Caki2 (cell line): ENCODE data around the gene FLT4. TPM values are rescaled to one million over a fixed set of nuclear protein-coding genes. Genes with fewer than 3 reads are reported as not detected.
"Not testable (repeated sequence)": the region's sequence is repeated elsewhere in the genome, so short reads cannot be mapped to it uniquely, and the experiment has no call there.

Experiments
- DNase-seq: peaks from one replicate; pipeline ENCODE4 v3.0.0-alpha.2; 2015; ENCODE audit warnings: low read depth
- in situ Hi-C: cut with HindIII; loops from 2 replicates; pipeline ENCODE4 v1.10.0; 2016; ENCODE audit warnings: low sequenced_read_pairs, low pct_unique_long_range_greater_than_20kb, mixed read lengths
- total RNA-seq: library from RNA; depleted of rRNA; stranded (reverse); fragments of >200 nt; shearing (Covaris generic); gene quantifications from 2 replicates; pipeline ENCODE4 v1.2.3, GENCODE V29; 2014; ENCODE audit warnings: low replicate concordance

The FLT4 gene
- total RNA-seq, 1 experiment from 2014 or later, result 2.3 TPM

GRCh38 chr5:180673371-180674089 is 24.1 kb upstream of the FLT4 start:
- in situ Hi-C loops, result no loop called here
- DNase-seq, result no peak

- DNase-seq, in situ Hi-C loops: not testable (repeated sequence)
Observed at GRCh38 chr5:180671958-180672524, 22.6 kb upstream of the FLT4 start.

DNA sequence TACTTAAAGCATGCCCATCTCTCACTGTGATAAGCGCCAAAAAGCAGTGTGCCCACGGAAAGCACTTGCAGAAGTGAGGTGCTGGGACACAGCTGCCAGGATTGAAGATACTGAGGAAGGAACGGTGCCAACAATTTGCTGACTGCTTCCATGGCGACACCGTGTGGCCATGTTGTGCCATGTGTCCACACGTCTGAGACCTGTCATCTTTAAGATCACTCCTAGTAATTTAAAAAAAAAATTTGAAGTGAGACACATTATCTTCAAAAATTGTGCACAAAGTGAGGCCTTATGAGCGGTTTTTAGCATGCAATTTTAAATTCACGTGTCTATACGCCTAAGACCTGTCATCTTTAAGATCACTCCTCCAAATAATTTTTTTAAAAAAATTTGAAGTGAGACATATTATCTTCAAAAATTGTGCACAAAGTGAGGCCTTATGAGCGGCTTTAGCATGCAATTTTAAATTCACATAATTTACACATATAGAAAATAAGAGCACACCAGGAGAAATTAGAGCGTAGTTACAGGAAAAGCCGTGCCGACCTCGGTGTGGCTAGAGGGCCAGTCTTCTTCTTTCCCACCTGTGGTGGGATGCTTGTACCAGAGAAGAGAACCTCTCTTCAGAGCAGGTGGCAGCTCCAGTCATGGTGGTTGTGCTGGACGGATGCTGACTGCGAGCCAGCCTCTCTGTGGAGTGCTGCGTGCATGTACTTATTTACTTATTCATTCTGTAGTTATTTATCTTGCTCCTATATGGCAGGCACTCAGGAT is 21.4 kb upstream of the FLT4 start:
- peak; percentile 48 for DNase-seq
- in situ Hi-C loops, result no loop called here

GRCh38 chr5:180670157-180670556 is 20.8 kb upstream of the FLT4 start:
- no peak for DNase-seq
- in situ Hi-C loops, result no loop called here

- in situ Hi-C loops, result no loop called here
- no peak for DNase-seq
Observed at GRCh38 chr5:180669661-180670060, 20.3 kb upstream of the FLT4 start.

- in situ Hi-C loops, result no loop called here
- no peak for DNase-seq
Observed at GRCh38 chr5:180668835-180669596, 19.6 kb upstream of the FLT4 start.

DNA sequence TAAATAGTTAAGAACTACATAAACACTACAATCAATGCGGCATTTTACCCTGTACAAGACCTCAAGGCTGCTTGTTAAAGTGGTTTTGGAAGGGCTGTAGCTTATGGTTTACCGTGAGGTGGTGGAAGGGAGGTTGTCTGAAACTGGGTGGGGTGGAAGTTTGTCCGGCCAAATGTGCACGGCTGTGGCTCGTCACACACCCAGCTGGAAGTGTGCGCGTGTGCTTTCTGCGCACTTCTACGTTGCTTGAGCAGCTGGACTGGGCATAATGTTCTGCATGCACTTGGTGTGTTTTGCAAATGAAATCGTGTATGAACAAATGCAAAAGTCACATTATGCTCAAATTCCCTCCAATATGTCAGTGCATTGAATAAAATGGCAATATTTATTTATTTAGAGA is 17.4 kb upstream of the FLT4 start:
- no peak for DNase-seq
- in situ Hi-C loops, result no loop called here

- in situ Hi-C loops, result no loop called here
- no peak for DNase-seq
Observed at GRCh38 chr5:180665682-180666404, 16.4 kb upstream of the FLT4 start.

- in situ Hi-C loops, result no loop called here
- DNase-seq, result no peak
Observed at GRCh38 chr5:180658774-180659564, 9.6 kb upstream of the FLT4 start.

DNA sequence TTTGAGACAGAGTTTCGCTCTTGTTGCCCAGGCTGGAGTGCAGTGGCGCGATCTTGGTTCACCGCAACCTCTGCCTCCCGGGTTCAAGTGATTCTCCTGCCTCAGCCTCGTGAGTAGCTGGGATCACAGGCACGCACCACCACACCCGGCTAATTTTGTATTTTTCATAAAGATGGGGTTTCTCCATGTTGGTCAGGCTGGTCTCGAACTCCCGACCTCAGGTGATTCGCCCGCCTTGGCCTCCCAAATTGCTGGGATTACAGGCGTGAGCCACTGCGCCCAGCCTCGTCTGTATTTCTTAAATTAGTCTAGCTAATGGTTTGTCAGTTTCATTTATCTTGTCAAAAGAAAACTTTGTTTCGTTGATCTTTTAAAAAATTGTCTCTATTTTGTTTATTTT is 5.8 kb upstream of the FLT4 start:
- DNase-seq, in situ Hi-C loops: not testable (repeated sequence)

GRCh38 chr5:180652771-180653170 is 3.4 kb upstream of the FLT4 start:
- DNase-seq, result no peak
- in situ Hi-C loops, result no loop called here

DNA sequence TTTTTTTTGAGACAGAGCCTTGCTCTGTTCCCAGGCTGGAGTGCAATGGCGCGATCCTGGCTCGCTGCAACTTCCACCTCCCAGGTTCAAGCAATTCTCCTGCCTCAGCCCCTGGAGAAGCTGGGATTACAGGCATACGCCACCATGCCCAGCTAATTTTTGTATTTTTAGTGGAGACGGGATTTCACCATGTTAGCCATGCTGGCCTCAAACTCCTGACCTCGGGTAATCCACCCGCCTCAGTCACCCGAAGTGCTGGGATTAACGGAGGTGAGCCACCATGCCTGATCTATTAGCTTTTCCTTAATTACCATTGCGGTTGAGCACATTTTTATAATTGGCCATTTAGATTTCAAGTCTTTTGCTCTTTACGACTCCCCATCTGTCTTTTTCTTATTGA is 2.9 kb upstream of the FLT4 start:
- DNase-seq, result no peak
- in situ Hi-C loops, result no loop called here

GRCh38 chr5:180648658-180649296 is 623 bp downstream of the FLT4 start:
- in situ Hi-C loops, result no loop called here
- DNase-seq, result no peak

- in situ Hi-C loops, result no loop called here
- no peak for DNase-seq
Observed at GRCh38 chr5:180647941-180648500, 1.4 kb downstream of the FLT4 start.

- in situ Hi-C loops, result no loop called here
- no peak for DNase-seq
Observed at GRCh38 chr5:180647465-180647864, 1.9 kb downstream of the FLT4 start.

- DNase-seq, result no peak
- in situ Hi-C loops, result no loop called here
Observed at GRCh38 chr5:180646963-180647305, 2.5 kb downstream of the FLT4 start.
